Measurements from ENCODE around the gene DCDC2C.

DCDC2C gene

GRCh38 chr2:3665886-3666612 lies 37.3 kb upstream of the DCDC2C start:
- no peak overlapping the region for H3K4me3 ChIP-seq (ENCODE audit: low read depth, low read length)
- no peak for TF ChIP-seq CTCF (IDR thresholded peaks at IDR 0.05; ENCODE audit: low read depth, low read length, missing control alignments)
- in situ Hi-C loops (cut with HindIII; ENCODE audit: low sequenced_read_pairs): no loop called here
- no peak for DNase-seq (ENCODE audit: low read depth)

GRCh38 chr2:3666613-3666975 lies 36.8 kb upstream of the DCDC2C start:
- no peak for TF ChIP-seq CTCF (IDR thresholded peaks at IDR 0.05; ENCODE audit: low read depth, low read length, missing control alignments)
- no peak overlapping the region for H3K4me3 ChIP-seq (ENCODE audit: low read depth, low read length)
- DNase-seq (ENCODE audit: low read depth): no peak
- in situ Hi-C loops (cut with HindIII; ENCODE audit: low sequenced_read_pairs): no loop called here

- no peak for TF ChIP-seq CTCF (IDR thresholded peaks at IDR 0.05; ENCODE audit: low read depth, low read length, missing control alignments)
- in situ Hi-C loops (cut with HindIII; ENCODE audit: low sequenced_read_pairs): no loop called here
- no peak overlapping the region for H3K4me3 ChIP-seq (ENCODE audit: low read depth, low read length)
- DNase-seq (ENCODE audit: low read depth): no peak
Observed at GRCh38 chr2:3667151-3667631, 36.2 kb upstream of the DCDC2C start.

- no peak for TF ChIP-seq CTCF (IDR thresholded peaks at IDR 0.05; ENCODE audit: low read depth, low read length, missing control alignments)
- no peak overlapping the region for H3K4me3 ChIP-seq (ENCODE audit: low read depth, low read length)
- no peak for DNase-seq (ENCODE audit: low read depth)
- in situ Hi-C loops (cut with HindIII; ENCODE audit: low sequenced_read_pairs): no loop called here
Observed at GRCh38 chr2:3669656-3670055, 33.7 kb upstream of the DCDC2C start.

GRCh38 chr2:3670376-3670775 lies 33.0 kb upstream of the DCDC2C start:
- no peak for TF ChIP-seq CTCF (IDR thresholded peaks at IDR 0.05; ENCODE audit: low read depth, low read length, missing control alignments)
- H3K4me3 ChIP-seq (ENCODE audit: low read depth, low read length): no peak overlapping the region
- in situ Hi-C loops (cut with HindIII; ENCODE audit: low sequenced_read_pairs): no loop called here
- no peak for DNase-seq (ENCODE audit: low read depth)

GRCh38 chr2:3670941-3671340 lies 32.4 kb upstream of the DCDC2C start:
- TF ChIP-seq CTCF (IDR thresholded peaks at IDR 0.05; ENCODE audit: low read depth, low read length, missing control alignments): no peak
- no peak overlapping the region for H3K4me3 ChIP-seq (ENCODE audit: low read depth, low read length)
- DNase-seq (ENCODE audit: low read depth): no peak
- in situ Hi-C loops (cut with HindIII; ENCODE audit: low sequenced_read_pairs): no loop called here

Data from astrocyte of the cerebellum (primary cell).